ENCODE results near the gene PRAF2. TPM values are rescaled to one million over a fixed set of nuclear protein-coding genes. Genes with fewer than 3 reads are reported as not detected.

The PRAF2 gene
- polyA plus RNA-seq, 2 of the 4 experiments (the other 2 are of a cell fraction) = 13.6 to 35.4 TPM

GRCh38 chrX:49106296-49106695 lies 32.5 kb upstream of the PRAF2 start:
- DNase-seq (ENCODE audit: low read depth in 1 of 2, low spot score in 1 of 2) = no peak

DNA sequence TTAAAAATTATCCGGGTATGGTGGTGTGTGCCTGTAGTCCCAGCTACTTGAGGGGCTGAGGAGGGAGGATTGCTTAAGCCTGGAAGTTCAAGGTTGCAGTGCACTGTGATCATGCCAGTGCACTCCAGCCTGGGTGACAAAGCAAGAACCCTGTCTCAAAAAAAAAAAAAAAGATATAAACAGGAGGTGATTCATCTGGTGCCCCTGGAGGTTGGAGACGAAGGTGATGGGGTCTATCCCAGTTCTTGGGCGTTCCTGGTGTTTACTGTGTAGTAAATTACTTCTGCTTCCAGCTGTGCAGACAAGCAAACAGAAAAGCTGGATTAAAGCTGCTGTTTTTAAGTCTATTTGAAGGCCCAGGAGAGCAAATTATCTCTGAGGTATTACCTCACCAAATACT lies 29.8 kb upstream of the PRAF2 start:
- DNase-seq (ENCODE audit: low read depth in 1 of 2, low spot score in 1 of 2) = peak in 1 of 2 experiments; percentile 40
- POLR2A ChIA-PET = interaction anchor here (0.7 kb wide), 1 partner anchor 45 kb away, joined by 4 read pairs; the partner anchor contains the start of gene CCDC120
- H3K4me1 ChIP-seq = peaks cover 14% of the 10 kb centered on the region; the same call in 2 of the 3 replicates
- peak overlapping the region; percentile 21; the same call in 1 of the 3 replicates for H3K4me2 ChIP-seq
- no peak overlapping the region for H3K4me3 ChIP-seq
- WGBS (ENCODE audit: missing lambda C conversion rate) = 23% methylated on average over 3 of the region's 3 CpGs
- no peak for ATAC-seq
- H3K27ac ChIP-seq = peak overlapping the region in 1 of 2 experiments; percentile 58; a peak in 2 of 6 replicates
- no peak for FAIRE-seq
- no peaks in the 10 kb centered on the region for H3K9me3 ChIP-seq
- TF ChIP-seq ESRRA (IDR thresholded peaks at IDR 0.05; ENCODE audit: borderline replicate concordance, low read length) (no peak), KDM1A (IDR thresholded peaks at IDR 0.05; ENCODE audit: low read depth) (no peak), JUN (IDR thresholded peaks at IDR 0.05) (no peak), RARB (CRISPR knock-in tag; IDR thresholded peaks at IDR 0.05) (no peak), MAFK (IDR thresholded peaks at IDR 0.05; ENCODE audit: partially characterized antibody) (no peak), RAD21 (conservative IDR thresholded peaks at IDR 0.05 in 1 of 2, IDR thresholded peaks at IDR 0.05 in 1 of 2) (no peak), CTCF (IDR thresholded peaks at IDR 0.05) (no peak)
- TF ChIP-seq, protein P1, sequence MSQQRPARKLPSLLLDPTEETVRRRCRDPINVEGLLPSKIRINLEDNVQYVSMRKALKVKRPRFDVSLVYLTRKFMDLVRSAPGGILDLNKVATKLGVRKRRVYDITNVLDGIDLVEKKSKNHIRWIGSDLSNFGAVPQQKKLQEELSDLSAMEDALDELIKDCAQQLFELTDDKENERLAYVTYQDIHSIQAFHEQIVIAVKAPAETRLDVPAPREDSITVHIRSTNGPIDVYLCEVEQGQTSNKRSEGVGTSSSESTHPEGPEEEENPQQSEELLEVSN (IDR thresholded peaks at IDR 0.05; ENCODE audit: borderline replicate concordance, low read depth) = no peak
- CTCF ChIA-PET = interaction anchor here (1.0 kb wide), 1 partner anchor 52 kb away, joined by 3 read pairs; no protein-coding TSS in a partner anchor

More at GRCh38 chrX:49106296-49106695, 32.5 kb upstream of the PRAF2 start:
- 92% methylated on average over 4 of the region's 4 CpGs for WGBS (ENCODE audit: missing lambda C conversion rate)
- FAIRE-seq (no peak), ATAC-seq (no peak)
- Histone ChIP-seq H3K4me1 (peaks cover 10% of the 10 kb centered on the region; the same call in 2 of the 3 replicates), H3K4me2 (no peak overlapping the region), H3K4me3 (no peak overlapping the region), H3K9me3 (no peaks in the 10 kb centered on the region), H3K27ac (no peak overlapping the region)
- ChIA-PET CTCF (interaction anchor here (1.2 to 2.3 kb wide), 2 partner anchors 16 to 18 kb away, joined by 3 to 10 read pairs; no protein-coding TSS in a partner anchor), POLR2A (no interaction called here)
- TF ChIP-seq CBX8 (IDR thresholded peaks at IDR 0.05) (no peak), HOXA7 (CRISPR knock-in tag; IDR thresholded peaks at IDR 0.05) (no peak), RCOR1 (IDR thresholded peaks at IDR 0.05; ENCODE audit: low read depth, low read length) (no peak), ZFP36 (IDR thresholded peaks at IDR 0.05; ENCODE audit: borderline replicate concordance, partially characterized antibody) (no peak), FOSB (CRISPR knock-in tag; IDR thresholded peaks at IDR 0.05) (no peak), NR3C1 (IDR thresholded peaks at IDR 0.05) (no peak), HMGXB4 (CRISPR knock-in tag; IDR thresholded peaks at IDR 0.05; ENCODE audit: borderline replicate concordance) (no peak)

DNA sequence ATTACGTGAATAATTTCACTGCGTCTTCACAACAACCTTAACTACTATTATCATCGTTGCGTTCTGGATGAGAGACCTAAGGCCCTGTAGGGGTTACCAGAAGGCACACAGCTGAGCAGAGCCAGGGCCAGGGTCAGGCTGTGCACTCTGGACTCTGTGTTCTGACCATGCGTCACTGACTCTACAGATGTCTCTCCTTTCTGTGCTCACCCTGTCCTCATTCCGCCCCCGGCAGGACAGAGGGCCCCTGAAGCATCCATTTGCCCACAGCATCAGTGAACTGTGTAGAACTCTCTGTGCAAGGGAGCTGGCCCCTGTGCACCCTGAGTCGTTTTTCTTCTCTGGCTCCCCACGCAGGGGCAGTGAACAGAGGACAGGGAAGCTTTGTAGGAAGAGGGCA lies 28.4 kb upstream of the PRAF2 start:
- Histone ChIP-seq H3K4me2 (peak overlapping the region; percentile 87; the same call in 2 of the 3 replicates), H3K4me1 (peaks cover 14% of the 10 kb centered on the region; the same call in 2 of the 3 replicates), H3K4me3 (no peak overlapping the region), H3K27ac (peak overlapping the region in 1 of 2 experiments; percentile 97; a peak in 3 of 6 replicates), H3K9me3 (no peaks in the 10 kb centered on the region)
- WGBS (ENCODE audit: missing lambda C conversion rate) = 93% methylated on average over 6 of the region's 9 CpGs
- CTCF ChIA-PET = no interaction called here
- POLR2A ChIA-PET = no interaction called here
- DNase-seq (ENCODE audit: low read depth in 1 of 2, low spot score in 1 of 2) (no peak), FAIRE-seq (no peak), ATAC-seq (no peak)
- TF ChIP-seq PHF8 (IDR thresholded peaks at IDR 0.05; ENCODE audit: borderline replicate concordance, low read depth) (no peak), RARB (CRISPR knock-in tag; IDR thresholded peaks at IDR 0.05) (no peak), EHF (CRISPR knock-in tag; IDR thresholded peaks at IDR 0.05) (no peak)
- TF ChIP-seq, protein P2, sequence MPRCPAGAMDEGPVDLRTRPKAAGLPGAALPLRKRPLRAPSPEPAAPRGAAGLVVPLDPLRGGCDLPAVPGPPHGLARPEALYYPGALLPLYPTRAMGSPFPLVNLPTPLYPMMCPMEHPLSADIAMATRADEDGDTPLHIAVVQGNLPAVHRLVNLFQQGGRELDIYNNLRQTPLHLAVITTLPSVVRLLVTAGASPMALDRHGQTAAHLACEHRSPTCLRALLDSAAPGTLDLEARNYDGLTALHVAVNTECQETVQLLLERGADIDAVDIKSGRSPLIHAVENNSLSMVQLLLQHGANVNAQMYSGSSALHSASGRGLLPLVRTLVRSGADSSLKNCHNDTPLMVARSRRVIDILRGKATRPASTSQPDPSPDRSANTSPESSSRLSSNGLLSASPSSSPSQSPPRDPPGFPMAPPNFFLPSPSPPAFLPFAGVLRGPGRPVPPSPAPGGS (IDR thresholded peaks at IDR 0.05) = no peak

Measured in A549 (cell line).